ENCODE measurements around the gene CDK14.

- no peak for TF ChIP-seq POLR2A (IDR thresholded peaks at IDR 0.05)
- no peak for TF ChIP-seq CTCF (IDR thresholded peaks at IDR 0.05)
Observed at GRCh38 chr7:91247500-91247899, 651.4 kb downstream of the CDK14 start.
